HG02840 (cell line): Measurements from ENCODE around the gene IKBKE.

Experiments used
- ATAC-seq: cut with Tn5 transposase; IDR thresholded peaks from one replicate; pipeline ENCODE4 v1.9.1; 2021; ENCODE audit warnings: mild to moderate bottlenecking, moderate library complexity, moderate number of reproducible peaks; ENCODE audit not compliant: unreplicated experiment, low FRiP score

Gene IKBKE

DNA sequence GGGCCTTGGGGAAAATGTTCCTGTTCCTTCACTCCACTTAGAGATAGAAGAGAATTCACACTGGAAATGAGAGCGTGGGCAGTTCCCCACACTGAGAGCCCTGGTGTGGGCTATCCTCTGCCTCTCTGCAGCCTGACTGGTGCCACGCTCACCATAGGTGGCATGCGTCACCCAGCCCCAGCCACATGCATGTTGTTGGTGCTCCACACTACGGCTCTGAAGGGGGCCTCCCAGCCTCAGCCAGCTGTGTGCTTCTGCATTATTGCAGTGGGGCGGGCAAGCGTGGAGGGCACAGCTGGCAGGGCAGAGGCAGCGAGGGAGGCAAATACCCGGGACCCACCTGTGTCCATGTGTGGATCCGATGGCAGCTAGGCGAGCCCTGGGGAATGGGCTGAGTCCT, 22.3 kb downstream of the IKBKE start:
- no peak for ATAC-seq

DNA sequence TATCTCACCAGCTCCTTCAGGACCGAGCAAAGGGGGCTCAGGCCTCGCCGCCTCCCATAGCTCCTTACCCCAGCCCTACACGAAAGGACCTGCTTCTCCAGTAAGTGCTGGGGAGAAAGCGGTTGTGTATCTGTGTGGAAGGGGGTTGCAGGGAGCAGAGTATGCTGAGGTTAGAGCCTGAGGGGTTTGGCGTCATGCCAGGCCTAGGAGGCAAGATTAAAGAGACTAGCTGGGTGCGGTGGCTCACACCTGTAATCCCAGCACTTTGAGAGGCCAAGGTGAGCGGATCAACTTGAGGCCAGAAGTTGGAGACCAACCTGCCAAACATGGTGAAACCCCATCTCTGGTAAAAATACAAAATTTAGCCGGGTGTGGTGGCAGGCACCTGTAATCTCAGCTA, 23.0 kb downstream of the IKBKE start:
- ATAC-seq = no peak

DNA sequence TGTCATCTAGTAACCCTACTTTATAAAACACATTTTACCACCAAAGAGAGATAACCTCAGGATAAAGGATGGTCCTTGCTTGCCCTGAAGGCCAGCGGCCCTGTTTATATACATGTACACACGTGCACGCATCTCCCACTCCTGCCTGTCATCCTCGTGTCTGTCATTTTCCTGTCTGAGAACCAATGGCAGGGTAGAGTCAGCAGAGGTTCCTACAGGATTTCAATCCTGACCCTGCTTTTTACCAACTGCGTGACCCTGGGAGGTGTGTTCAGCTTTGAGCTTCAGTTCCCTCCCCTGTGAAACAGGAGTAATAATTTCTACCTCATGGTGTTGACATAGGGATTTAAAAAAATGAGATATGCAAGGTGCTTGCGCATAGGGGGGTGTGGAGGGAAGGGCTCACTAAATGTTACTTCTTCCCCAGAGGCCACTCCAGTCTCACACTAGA, 24.8 kb downstream of the IKBKE start:
- no peak for ATAC-seq

DNA sequence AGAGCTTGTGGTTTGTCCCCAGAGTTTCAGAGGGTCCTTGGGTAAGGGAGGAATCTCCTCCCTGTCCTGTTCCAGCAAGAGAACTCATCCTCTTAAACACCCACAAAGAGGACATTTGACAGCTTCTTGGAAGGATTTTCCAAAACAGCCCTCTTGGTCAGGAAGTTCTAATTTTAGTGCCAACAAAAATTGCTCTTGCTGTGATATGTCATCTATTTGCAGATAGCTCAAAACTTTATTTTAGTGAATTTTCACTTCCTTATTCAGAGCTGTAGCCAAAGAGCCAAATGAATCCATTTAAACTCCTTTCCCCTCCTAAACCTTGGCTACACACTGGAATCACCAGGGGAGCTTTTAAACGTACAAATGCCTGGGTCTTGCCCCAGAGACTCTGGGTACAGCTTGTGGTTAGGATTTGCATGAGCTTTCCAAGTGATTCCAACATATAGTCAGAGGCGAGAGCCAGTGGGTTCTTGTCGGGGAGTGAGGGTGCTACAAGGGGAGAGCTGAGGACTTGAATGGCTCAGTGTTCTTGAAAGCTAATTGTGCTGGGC, 25.3 kb downstream of the IKBKE start:
- ATAC-seq = no peak

DNA sequence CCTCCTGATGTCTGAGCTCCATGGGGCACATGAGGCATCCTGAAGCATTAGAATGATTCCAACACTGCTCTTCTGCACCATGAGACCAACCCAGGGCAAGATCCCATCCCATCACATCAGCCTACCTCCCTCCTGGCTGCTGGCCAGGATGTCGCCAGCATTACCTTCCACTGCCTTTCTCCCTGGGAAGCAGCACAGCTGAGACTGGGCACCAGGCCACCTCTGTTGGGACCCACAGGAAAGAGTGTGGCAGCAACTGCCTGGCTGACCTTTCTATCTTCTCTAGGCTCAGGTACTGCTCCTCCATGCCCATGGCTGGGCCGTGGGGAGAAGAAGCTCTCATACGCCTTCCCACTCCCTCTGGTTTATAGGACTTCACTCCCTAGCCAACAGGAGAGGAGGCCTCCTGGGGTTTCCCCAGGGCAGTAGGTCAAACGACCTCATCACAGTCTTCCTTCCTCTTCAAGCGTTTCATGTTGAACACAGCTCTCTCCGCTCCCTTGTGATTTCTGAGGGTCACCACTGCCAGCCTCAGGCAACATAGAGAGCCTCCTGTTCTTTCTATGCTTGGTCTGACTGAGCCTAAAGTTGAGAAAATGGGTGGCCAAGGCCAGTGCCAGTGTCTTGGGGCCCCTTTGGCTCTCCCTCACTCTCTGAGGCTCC, 26.0 kb downstream of the IKBKE start:
- no peak for ATAC-seq

DNA sequence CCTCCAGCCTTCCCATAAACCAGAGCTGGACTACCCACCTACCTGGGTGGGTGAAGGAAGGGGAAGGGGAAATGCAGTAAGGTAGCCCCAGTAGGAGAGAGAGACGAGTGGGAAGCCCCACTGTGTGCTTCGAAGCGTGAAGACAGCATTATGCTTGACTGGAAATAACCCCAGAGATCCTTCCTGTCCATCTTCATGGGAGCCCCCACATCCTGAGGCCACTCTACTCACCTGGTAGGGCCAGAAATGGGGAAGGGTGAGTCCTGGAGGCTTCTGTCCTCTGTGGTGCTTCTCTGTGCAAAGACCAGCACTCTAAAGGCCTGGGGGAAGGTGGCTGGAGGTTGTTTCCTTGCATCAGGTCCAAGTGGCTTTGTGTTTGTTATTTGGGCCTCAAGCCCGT, 27.1 kb downstream of the IKBKE start:
- no peak for ATAC-seq

DNA sequence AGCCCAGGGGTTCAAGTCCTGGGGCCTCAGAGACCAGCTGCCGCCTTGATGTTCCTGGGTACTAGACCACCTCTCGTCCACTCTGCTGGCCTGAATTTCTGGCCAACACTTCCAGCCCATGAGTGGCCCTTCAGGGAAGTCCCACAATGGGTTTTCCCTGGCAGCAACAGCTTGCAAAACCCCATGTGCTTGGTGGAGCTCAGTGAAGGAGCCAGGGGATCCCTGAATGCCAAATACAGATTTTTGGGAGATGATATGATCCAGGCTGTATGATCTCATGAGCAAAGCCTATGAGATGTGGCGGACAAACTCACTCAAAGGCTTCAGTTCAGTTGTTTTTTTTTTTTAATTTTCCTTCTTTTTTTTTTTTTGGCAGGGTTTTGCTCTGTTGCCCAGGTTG, 27.5 kb downstream of the IKBKE start:
- ATAC-seq = no peak

DNA sequence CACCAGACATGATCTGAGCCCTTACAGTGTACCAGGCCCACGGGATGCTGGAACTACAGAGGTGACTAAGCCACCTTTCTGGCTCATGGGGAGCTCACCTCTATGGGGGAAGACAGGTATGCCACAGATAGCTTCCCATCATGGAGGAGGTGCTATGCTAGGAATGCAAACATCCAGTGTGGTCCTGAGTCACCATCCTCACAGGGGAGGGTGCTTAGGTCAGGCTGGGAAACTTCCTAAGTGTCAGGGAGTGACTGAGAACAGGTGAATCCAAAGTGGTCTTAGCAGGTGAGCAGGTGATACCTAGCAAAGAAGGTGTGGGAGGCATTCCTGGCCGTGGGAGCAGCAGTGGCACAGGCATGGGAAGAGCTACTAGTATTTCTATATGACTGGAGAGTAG, 28.4 kb downstream of the IKBKE start:
- no peak for ATAC-seq

DNA sequence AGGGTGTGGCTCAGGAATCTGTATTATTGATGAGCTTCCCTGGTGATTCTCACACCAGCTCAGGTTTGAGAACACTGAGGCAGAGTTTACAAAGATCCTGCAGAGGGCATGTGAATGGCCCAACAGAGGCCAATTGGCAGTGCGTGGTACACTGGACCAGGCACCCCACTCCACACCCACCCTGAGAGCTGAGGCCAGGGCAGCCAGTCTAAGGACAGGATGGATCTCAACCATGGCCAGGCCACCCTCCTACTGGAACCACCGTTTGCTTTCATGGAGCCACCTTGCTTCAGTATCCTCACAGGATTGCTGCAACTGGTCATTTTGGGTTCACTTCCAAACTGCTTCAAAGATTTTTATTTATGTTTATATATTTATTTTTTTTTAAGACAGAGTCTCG, 29.8 kb downstream of the IKBKE start:
- ATAC-seq = no peak

DNA sequence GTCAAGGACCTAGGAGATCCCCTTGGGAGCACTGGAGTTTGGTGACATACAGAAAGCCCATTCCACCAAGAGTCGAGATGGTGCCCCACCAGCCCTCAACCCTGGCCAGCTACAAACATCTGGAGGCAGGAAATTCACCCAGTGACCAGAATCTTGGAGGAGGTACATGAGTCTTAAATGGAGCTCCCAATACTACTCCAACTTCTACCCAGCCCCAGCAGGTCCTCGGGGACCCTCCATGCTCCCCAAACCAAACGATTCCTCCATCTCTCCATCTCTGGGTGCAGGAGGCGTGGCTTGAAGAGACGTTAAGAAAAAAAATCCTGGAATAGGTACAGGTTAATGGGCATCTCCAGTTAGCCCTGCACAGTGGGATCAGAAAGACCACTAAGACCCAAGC, 31.6 kb downstream of the IKBKE start:
- no peak for ATAC-seq

DNA sequence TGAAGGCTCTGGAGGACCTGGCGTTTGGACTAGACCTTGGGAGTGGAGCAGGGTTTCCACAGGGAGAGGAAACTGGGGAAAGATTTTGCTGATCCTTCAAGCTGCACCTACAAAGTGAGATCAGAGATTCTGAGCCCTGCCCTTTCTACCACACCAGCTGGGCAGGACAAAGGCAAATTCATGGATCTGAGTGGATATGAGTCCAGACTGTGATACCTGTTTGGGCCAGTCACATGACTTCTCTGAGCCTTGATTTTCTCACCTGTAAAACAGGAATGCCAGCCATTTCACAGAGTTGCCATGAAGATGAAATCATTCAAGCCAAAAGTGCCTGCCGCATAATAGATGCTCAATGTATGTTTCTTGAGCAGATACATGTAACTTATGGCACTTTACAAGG, 32.1 kb downstream of the IKBKE start:
- ATAC-seq = no peak

DNA sequence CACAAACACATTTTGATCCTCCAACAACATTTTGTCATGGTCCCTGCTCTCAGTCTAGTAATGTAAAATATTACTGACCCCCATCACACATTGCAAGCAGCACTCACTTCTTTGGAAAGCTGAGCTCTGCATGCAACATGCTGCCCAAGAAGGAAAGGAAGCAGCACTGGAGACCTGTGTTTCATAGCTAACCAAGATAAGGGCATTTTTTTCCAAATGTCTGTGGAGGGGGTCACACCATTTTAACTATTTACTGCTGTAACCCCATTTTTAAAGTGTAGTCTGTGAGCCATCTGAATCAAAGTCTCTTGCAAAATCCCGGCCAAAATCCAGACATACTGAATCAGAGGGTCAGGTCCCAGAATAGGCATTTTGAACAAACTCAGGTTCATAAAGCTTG, 32.5 kb downstream of the IKBKE start:
- no peak for ATAC-seq

DNA sequence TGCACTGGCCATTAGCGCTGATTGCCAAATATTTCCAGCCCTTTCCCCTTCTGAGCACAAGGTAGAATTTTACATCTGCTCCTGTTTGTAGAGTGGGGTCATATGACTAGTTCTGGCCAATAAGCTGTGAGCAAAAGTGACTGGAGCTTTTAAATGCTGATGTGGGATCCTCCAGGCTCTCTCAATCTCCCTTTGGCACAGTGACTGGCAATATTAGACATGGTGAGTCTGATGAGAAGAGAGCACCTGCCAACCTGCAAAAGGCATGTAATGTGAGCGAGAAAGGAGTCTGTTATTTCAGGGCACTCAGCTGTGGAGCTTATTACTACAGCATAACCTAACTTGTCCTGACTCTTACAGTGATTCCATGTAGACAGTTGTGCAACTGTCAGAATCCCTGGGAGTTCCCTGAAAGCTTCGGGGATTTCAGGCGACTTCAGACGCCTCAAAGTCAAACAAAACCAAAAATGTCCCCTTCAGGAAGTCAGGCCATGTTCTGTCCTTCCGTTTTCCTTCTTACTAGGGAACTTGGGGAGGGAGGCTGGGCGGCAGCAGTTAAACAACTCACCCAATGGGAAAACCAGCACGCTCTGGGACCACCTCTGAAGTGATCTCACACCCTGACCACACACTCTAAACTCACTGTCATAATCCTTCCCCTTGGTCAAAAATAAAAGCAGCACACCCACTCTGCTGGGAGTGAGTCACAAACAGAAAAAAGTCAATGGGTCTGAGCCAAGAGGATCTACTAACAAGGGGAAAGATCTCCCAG, 33.5 kb downstream of the IKBKE start:
- no peak for ATAC-seq

DNA sequence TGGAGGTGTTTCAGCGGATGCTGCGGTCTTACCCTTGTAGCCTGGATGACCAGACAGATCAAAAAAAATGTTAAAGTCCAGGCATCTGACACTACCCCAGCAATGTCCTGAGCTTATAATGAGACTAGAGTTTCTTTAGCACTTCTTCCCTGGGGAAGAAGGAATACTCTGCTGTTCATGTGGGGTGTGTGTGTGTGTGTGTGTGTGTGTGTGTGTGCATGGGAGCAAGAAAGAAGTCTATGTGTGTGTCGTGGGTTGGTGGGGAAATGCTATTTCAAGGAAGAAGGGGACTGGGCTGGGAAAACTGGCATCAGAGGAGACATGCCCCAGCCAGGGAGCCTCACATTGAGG, 34.1 kb downstream of the IKBKE start:
- no peak for ATAC-seq

DNA sequence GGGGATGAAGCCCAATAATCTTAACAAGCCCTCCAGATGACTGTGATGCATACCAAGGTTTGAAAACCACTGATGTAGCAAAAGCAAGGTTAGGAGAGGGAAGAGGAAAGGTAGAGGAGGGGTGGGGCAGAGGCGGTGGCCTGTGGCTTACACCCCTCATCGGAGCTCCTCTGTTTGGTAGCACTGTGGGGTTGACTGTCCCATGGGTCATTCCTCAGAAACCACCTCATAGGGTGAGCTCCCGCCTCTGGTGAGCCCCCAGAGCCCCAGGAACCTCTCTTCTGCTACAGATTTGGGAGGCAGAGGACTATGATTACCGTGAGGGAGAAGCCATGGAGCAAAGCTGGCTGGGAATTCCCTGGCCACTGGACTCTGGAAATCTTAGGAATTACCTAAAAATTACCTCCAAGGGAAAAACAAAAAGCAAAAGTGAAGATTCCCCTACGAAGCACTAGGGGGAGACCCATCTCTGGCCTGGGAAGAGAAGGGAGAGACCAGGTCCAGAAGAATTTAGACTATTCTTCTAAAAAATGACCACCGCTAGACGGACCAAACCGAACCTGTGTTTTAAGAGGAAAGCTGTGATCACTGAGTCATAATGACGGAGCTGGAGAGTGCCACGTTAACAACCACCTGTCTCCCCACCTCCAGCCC, 35.6 kb downstream of the IKBKE start:
- ATAC-seq = no peak

DNA sequence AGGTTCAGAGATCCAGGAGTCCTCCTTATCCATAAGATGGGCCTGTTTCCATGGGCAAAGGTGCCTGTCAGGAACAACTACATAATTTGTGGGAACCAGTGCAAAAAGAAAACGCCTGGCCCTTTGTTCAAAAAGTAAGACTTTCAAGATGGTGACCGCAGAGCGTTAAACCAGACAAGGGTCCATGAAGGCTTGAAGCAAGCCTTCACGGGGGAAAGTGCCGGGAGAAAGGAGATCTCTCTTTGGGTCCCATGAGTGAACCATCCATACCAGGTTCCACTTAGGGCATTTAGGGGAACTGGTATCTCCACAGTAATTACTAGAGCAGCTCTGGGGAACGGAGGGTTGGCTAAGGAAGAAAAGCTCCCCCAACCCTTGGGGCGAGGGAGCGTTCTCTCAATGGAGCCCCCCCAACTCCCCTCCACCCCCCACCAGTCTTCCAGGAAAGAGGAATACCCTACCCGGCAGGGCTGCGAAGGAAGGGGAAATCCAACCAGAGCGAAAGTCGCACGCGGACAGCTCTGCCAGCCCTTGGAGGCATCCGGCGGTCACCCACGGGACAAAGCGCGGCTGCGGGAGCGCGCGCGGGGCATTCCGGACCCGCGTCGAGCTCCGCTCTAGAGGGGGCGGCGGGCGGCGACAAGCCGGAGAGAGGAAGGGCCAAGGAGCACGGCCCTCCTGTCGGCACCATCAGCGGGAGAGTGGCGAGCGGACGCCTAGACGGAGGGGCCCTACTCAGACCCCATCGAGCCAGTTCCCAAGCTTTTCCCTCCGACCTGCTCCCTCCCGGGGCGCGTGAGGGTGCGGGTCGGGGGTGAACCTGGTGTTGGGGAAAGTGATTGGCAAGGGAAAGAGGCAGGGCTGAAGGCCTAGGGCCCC, 36.4 kb downstream of the IKBKE start:
- ATAC-seq = peak; percentile 14

DNA sequence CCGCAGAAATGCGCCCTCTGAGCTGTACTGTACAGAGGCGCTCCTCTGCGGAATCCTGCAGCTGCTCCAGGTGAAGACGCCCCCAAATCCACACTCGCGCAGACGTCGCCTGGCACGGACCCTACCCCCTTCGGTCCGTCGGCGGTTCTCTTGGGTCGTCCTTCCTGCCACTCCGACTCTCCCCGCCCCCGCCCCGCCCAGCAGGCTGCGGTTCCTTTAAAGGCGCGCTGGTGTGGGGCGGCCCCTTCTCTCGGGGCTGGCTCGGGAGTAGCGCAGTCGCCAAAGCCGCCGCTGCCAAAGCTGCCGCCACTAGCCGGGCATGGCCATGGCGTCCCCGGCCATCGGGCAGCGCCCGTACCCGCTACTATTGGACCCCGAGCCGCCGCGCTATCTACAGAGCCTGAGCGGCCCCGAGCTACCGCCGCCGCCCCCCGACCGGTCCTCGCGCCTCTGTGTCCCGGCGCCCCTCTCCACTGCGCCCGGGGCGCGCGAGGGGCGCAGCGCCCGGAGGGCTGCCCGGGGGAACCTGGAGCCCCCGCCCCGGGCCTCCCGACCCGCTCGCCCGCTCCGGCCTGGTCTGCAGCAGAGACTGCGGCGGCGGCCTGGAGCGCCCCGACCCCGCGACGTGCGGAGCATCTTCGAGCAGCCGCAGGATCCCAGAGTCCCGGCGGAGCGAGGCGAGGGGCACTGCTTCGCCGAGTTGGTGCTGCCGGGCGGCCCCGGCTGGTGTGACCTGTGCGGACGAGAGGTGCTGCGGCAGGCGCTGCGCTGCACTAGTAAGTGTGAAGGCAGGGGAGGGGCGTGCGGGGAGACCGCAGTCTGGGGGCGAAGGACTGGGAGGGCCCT, 37.2 kb downstream of the IKBKE start, which contains the start of gene RASSF5:
RASSF5 (plus strand) TSS at position 248 of the 846 bp plus-strand sequence; CDS start at position 320, 72 bp downstream.
- peak; percentile 47 for ATAC-seq

DNA sequence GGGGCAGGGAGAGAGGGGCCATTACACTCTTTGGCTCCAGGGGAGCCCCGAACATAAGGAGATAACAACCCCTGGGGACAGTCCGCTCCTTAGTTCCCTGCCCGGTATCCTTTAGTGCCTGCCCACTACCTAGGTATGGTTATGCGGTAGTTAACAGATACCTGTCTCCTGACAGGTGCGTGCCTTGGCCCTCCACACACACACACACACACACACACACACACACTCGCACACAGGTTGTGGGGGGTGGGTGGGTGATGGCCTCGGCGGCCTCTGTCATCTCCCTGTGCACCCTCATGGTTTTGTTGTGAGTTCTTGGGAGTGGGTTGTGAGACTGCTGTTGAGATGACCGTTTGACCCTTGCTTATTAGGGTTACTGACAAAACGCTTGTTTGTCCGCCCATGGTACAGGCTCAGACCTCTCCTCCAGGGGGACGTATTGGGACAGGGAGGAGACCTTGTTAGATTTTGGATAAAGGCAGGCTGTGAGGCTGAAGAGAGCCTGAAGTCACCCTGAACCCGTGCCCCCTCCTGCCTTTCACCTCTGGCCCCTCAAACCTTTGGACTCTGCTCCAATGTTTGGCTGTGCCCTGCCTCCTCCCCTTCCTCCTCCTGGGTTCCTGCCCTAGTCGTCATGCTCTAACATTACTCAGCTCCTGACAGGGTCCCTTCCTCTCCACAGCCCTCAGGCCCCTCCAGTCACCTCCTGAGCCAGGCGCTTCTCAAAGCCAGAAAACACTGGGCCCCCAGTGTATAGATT, 38.0 kb downstream of the IKBKE start:
- no peak for ATAC-seq

DNA sequence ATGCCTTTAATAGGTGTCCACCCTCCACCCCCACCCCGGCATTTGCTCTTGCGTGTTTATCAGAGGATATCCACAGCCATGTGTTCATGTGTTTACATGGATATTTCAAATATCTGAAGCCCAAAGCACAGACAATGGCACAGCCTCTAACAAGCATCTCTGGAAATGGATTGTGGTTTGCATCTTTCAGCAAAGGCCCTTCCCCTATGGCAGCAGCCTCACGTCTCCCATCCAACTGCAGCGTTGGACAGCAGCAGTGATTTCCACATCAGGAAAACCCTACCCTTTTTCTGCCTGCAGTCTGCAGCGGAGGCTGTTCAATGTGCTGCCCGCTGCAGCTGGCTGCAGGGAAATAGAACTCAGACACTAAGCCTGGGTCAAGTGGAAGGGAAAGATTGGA, 38.7 kb downstream of the IKBKE start:
- no peak for ATAC-seq
